ENCODE results near the gene FIGN. TPM values are rescaled to one million over a fixed set of nuclear protein-coding genes. Genes with fewer than 3 reads are reported as not detected.

FIGN gene
- total and polyA plus RNA-seq, 9 of the 15 experiments (the other 6 are each of a cell fraction or from before 2014, with no cell fraction given) = 0.02 TPM; not detected in 8

GRCh38 chr2:163558251-163559021, 177.4 kb downstream of the FIGN start:
- DNase-seq (ENCODE audit: extremely low read depth in 1 of 4, low spot score in 3 of 4) (no peak), ATAC-seq (no peak), FAIRE-seq (no peak)
- ChIA-PET CTCF (ENCODE audit: low intra/inter-chr PET ratio) (no interaction called here), POLR2A (interaction anchor here (0.7 kb wide), 1 partner anchor 12 kb away, joined by 3 read pairs; no protein-coding TSS in a partner anchor)
- Histone ChIP-seq H3K9ac (ENCODE audit: insufficient read depth in 1 of 2, low read depth in 2 of 2, low read length in 2 of 2) (no peak overlapping the region), H3K27ac (ENCODE audit: extremely low read depth, low read depth, low read length) (no peak overlapping the region), H3K9me1 (ENCODE audit: control insufficient read depth, insufficient read depth, low read length) (no peaks in the 10 kb centered on the region), H3K4me3 (no peak overlapping the region), H4K20me1 (replicated peaks; ENCODE audit: control insufficient read depth, insufficient read depth, low read length) (no peaks in the 10 kb centered on the region), H3K4me2 (ENCODE audit: insufficient read depth, low read length) (no peak overlapping the region), H2AFZ (ENCODE audit: low read depth, low read length) (no peak overlapping the region), H3K36me3 (ENCODE audit: control insufficient read depth, insufficient read depth, low read length) (no peaks in the 10 kb centered on the region), H3K79me2 (ENCODE audit: control insufficient read depth, insufficient read depth, low read length) (no peaks in the 10 kb centered on the region), H3K9me3 (replicated peaks; ENCODE audit: control insufficient read depth, insufficient read depth, low read depth, low read length) (no peaks in the 10 kb centered on the region; the same call in 1 of the 2 replicates), H3K27me3 (ENCODE audit: control insufficient read depth in 2 of 2, insufficient read depth in 2 of 2, low read length in 2 of 2) (no peaks in the 10 kb centered on the region), H3K4me1 (replicated peaks in 1 of 2; ENCODE audit: control insufficient read depth in 2 of 2, insufficient read depth in 2 of 2, low read length in 2 of 2) (no peaks in the 10 kb centered on the region)
- no TSS peak for BruUV-seq (replicated peaks)
- in situ Hi-C loops (cut with MboI) = no loop called here
- intact Hi-C loops (cut with micrococcal nuclease) = no loop called here
- under 1% methylated on average over 8 of the region's 8 CpGs for WGBS (ENCODE audit: insufficient coverage, low coverage, missing lambda C conversion rate)
- TF ChIP-seq YBX1 (IDR thresholded peaks at IDR 0.05) (no peak), USF1 (CRISPR knock-in tag; IDR thresholded peaks at IDR 0.05) (no peak)
- TF ChIP-seq, protein P1, sequence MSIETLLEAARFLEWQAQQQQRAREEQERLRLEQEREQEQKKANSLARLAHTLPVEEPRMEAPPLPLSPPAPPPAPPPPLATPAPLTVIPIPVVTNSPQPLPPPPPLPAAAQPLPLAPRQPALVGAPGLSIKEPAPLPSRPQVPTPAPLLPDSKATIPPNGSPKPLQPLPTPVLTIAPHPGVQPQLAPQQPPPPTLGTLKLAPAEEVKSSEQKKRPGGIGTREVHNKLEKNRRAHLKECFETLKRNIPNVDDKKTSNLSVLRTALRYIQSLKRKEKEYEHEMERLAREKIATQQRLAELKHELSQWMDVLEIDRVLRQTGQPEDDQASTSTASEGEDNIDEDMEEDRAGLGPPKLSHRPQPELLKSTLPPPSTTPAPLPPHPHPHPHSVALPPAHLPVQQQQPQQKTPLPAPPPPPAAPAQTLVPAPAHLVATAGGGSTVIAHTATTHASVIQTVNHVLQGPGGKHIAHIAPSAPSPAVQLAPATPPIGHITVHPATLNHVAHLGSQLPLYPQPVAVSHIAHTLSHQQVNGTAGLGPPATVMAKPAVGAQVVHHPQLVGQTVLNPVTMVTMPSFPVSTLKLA (conservative IDR thresholded peaks at IDR 0.05) = no peak
- TF ChIP-seq, protein P2, sequence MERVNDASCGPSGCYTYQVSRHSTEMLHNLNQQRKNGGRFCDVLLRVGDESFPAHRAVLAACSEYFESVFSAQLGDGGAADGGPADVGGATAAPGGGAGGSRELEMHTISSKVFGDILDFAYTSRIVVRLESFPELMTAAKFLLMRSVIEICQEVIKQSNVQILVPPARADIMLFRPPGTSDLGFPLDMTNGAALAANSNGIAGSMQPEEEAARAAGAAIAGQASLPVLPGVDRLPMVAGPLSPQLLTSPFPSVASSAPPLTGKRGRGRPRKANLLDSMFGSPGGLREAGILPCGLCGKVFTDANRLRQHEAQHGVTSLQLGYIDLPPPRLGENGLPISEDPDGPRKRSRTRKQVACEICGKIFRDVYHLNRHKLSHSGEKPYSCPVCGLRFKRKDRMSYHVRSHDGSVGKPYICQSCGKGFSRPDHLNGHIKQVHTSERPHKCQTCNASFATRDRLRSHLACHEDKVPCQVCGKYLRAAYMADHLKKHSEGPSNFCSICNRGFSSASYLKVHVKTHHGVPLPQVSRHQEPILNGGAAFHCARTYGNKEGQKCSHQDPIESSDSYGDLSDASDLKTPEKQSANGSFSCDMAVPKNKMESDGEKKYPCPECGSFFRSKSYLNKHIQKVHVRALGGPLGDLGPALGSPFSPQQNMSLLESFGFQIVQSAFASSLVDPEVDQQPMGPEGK (CRISPR knock-in tag; IDR thresholded peaks at IDR 0.05; ENCODE audit: borderline replicate concordance) = no peak
- TF ChIP-seq, protein P3, sequence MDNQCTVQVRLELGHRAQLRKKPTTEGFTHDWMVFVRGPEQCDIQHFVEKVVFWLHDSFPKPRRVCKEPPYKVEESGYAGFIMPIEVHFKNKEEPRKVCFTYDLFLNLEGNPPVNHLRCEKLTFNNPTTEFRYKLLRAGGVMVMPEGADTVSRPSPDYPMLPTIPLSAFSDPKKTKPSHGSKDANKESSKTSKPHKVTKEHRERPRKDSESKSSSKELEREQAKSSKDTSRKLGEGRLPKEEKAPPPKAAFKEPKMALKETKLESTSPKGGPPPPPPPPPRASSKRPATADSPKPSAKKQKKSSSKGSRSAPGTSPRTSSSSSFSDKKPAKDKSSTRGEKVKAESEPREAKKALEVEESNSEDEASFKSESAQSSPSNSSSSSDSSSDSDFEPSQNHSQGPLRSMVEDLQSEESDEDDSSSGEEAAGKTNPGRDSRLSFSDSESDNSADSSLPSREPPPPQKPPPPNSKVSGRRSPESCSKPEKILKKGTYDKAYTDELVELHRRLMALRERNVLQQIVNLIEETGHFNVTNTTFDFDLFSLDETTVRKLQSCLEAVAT (IDR thresholded peaks at IDR 0.05) = no peak

All from K562 (cell line).